H9 (cell line): Measurements from ENCODE around the gene TENM3. TPM values are rescaled to one million over a fixed set of nuclear protein-coding genes. Genes with fewer than 3 reads are reported as not detected.

Source experiments
- DNase-seq: peaks from one replicate; pipeline ENCODE4 v3.0.0-alpha.2; 2017
- H2AFZ ChIP-seq: one replicate; pipeline ENCODE4 v1.6.1; 2013; ENCODE audit warnings: mild to moderate bottlenecking, low read length, control low read depth, moderate library complexity
- H2AK5ac ChIP-seq: 2 replicates; pipeline ENCODE4 v1.6.1; 2013; ENCODE audit warnings: low read length, control low read depth, mixed read lengths; ENCODE audit not compliant: insufficient read length
- H2BK120ac ChIP-seq: one replicate; pipeline ENCODE4 v1.6.1; 2013; ENCODE audit warnings: low read depth, mild to moderate bottlenecking, low read length, control low read depth, inconsistent platforms; ENCODE audit not compliant: poor library complexity, severe bottlenecking
- H2BK12ac ChIP-seq: 2 replicates; pipeline ENCODE4 v1.6.1; 2013; ENCODE audit warnings: low read length, control low read depth, mixed read lengths, low read depth; ENCODE audit not compliant: insufficient read length
- H2BK15ac ChIP-seq: 2 replicates; pipeline ENCODE4 v1.6.1; 2013; ENCODE audit warnings: low read depth, low read length, control low read depth
- H2BK20ac ChIP-seq: one replicate; pipeline ENCODE4 v1.6.1; 2013; ENCODE audit warnings: low read depth, mild to moderate bottlenecking, low read length, control low read depth, inconsistent platforms; ENCODE audit not compliant: poor library complexity, severe bottlenecking
- H2BK5ac ChIP-seq: 2 replicates; pipeline ENCODE4 v1.6.1; 2013; ENCODE audit warnings: low read length, control low read depth, mixed read lengths; ENCODE audit not compliant: insufficient read length
- H3K14ac ChIP-seq: 2 replicates; pipeline ENCODE4 v1.6.1; 2013; ENCODE audit warnings: low read length, control low read depth; ENCODE audit not compliant: insufficient read depth
- H3K18ac ChIP-seq: 2 replicates; pipeline ENCODE4 v1.6.1; 2013; ENCODE audit warnings: low read depth, mild to moderate bottlenecking, mixed read lengths, low read length, control low read depth; ENCODE audit not compliant: insufficient read length
- H3K23ac ChIP-seq: 2 replicates; pipeline ENCODE4 v1.6.1; 2013; ENCODE audit warnings: low read length, control low read depth, mixed read lengths, low read depth; ENCODE audit not compliant: insufficient read length
- H3K23me2 ChIP-seq: 2 replicates; pipeline ENCODE4 v1.6.1; 2013; ENCODE audit warnings: low read depth, mild to moderate bottlenecking, mixed read lengths, low read length, control low read depth; ENCODE audit not compliant: insufficient read length, poor library complexity, severe bottlenecking
- H3K27ac ChIP-seq: 2 replicates; pipeline ENCODE4 v1.5.1; 2013; ENCODE audit warnings: low read length, control low read depth, mixed read lengths, low read depth; ENCODE audit not compliant: insufficient read length
- H3K27me3 ChIP-seq: 2 replicates; pipeline ENCODE4 v1.6.1; 2013; ENCODE audit warnings: low read length, control low read depth, inconsistent platforms; ENCODE audit not compliant: insufficient read depth
- H3K4ac ChIP-seq: 2 replicates; pipeline ENCODE4 v1.6.1; 2013; ENCODE audit warnings: low read depth, mild to moderate bottlenecking, control low read depth, inconsistent platforms, low read length, moderate library complexity
- H3K4me1 ChIP-seq: 2 replicates; pipeline ENCODE4 v1.6.1; 2013; ENCODE audit warnings: low read length, control low read depth, inconsistent platforms; ENCODE audit not compliant: insufficient read depth
- H3K4me2 ChIP-seq: 2 replicates; pipeline ENCODE4 v1.6.1; 2013; ENCODE audit warnings: low read length, control low read depth, mixed read lengths; ENCODE audit not compliant: insufficient read length, insufficient read depth
- H3K56ac ChIP-seq: 2 replicates; pipeline ENCODE4 v1.6.1; 2013; ENCODE audit warnings: low read depth, mild to moderate bottlenecking, mixed read lengths, low read length, control low read depth; ENCODE audit not compliant: insufficient read length
- H3K79me1 ChIP-seq: 2 replicates; pipeline ENCODE4 v1.6.1; 2013; ENCODE audit warnings: low read depth, mild to moderate bottlenecking, moderate library complexity, low read length, control low read depth, inconsistent platforms; ENCODE audit not compliant: insufficient read depth, poor library complexity, severe bottlenecking
- H3K79me2 ChIP-seq: 2 replicates; pipeline ENCODE4 v1.6.1; 2013; ENCODE audit warnings: low read length, control low read depth, inconsistent platforms; ENCODE audit not compliant: insufficient read depth
- H3K9ac ChIP-seq: 2 replicates; pipeline ENCODE4 v1.6.1; 2013; ENCODE audit warnings: low read length, control low read depth, mixed read lengths; ENCODE audit not compliant: insufficient read length; ENCODE audit errors: extremely low read depth
- H3K9me3 ChIP-seq: one replicate; pipeline ENCODE4 v1.6.1; 2013; ENCODE audit warnings: low read depth, low read length, inconsistent platforms; ENCODE audit not compliant: control insufficient read depth
- H3T11ph ChIP-seq: one replicate; pipeline ENCODE4 v1.6.1; 2013; ENCODE audit warnings: mild to moderate bottlenecking, low read length, control low read depth, inconsistent platforms
- H4K20me1 ChIP-seq: one replicate; pipeline ENCODE4 v1.6.1; 2013; ENCODE audit not compliant: control insufficient read depth, insufficient read length, insufficient read depth
- H4K5ac ChIP-seq: 2 replicates; pipeline ENCODE4 v1.6.1; 2013; ENCODE audit warnings: low read depth, mild to moderate bottlenecking, mixed read lengths, low read length, control low read depth; ENCODE audit not compliant: insufficient read length
- H4K8ac ChIP-seq: replicated peaks from 2 replicates; pipeline ENCODE4 v1.6.1; 2013; ENCODE audit warnings: low read length, control low read depth, mixed read lengths, low read depth; ENCODE audit not compliant: insufficient read length
- H4K91ac ChIP-seq: 2 replicates; pipeline ENCODE4 v1.6.1; 2013; ENCODE audit warnings: low read depth, mild to moderate bottlenecking, moderate library complexity, mixed read lengths, low read length, control low read depth; ENCODE audit not compliant: insufficient read length
- H3K27ac Mint-ChIP-seq, 3 experiments: 2 replicates in 2 of 3; 3 replicates in 1 of 3; pipeline ENCODE4 v1.8.0; 2020 to 2021; ENCODE audit warnings: mixed read lengths in 3 of 3, mild to moderate bottlenecking in 1 of 3, moderate library complexity in 1 of 3
- H3K27me3 Mint-ChIP-seq: 2 replicates; pipeline ENCODE4 v1.8.0; 2021; ENCODE audit warnings: low read depth, mild to moderate bottlenecking, moderate library complexity, mixed read lengths
- H3K36me3 Mint-ChIP-seq, 3 experiments: 2 replicates in 2 of 3; 3 replicates in 1 of 3; pipeline ENCODE4 v1.8.0; 2020 to 2021; ENCODE audit warnings: low read depth in 3 of 3, mixed read lengths in 3 of 3; ENCODE audit not compliant: insufficient read depth in 1 of 3
- H3K4me1 Mint-ChIP-seq, 2 experiments: 2 replicates each; pipeline ENCODE4 v1.8.0; 2020; ENCODE audit warnings: mixed read lengths in 2 of 2
- H3K4me3 Mint-ChIP-seq, 2 experiments: 2 replicates in 1 of 2; 3 replicates in 1 of 2; pipeline ENCODE4 v1.8.0; 2020 to 2021; ENCODE audit warnings: mild to moderate bottlenecking in 2 of 2, mixed read lengths in 2 of 2, moderate library complexity in 1 of 2
- H3K9me3 Mint-ChIP-seq, 2 experiments: 2 replicates in 1 of 2; 3 replicates in 1 of 2; pipeline ENCODE4 v1.8.0; 2020; ENCODE audit warnings: mild to moderate bottlenecking in 2 of 2, mixed read lengths in 2 of 2, moderate library complexity in 1 of 2
- CTCF ChIP-seq: fragments of 200-600 bp; sonication (generic); conservative IDR thresholded peaks from 3 replicates; pipeline ENCODE4 v1.8.0; 2021; ENCODE audit warnings: antibody characterized with exemption, mild to moderate bottlenecking
- WGBS: extraction: QIAGEN DNeasy Blood & Tissue Kit; methylation state at CpG from one replicate; pipeline ENCODE4 v1.1.7; 2013; ENCODE audit warnings: missing lambda C conversion rate, low lambda C conversion rate, mixed read lengths; ENCODE audit not compliant: insufficient read length; ENCODE audit errors: extremely low coverage; 5-methylcytosine and 5-hydroxymethylcytosine counted together
- total RNA-seq: library from RNA; stranded (reverse); gene quantifications from 2 replicates; pipeline ENCODE4 v1.2.1, GENCODE V29; 2021

TENM3 gene
- total RNA-seq, 1 experiment from 2014 or later: 49.6 TPM

- no peak for DNase-seq
- H3K9me3 Mint-ChIP-seq: peaks cover 22 to 24% of the 10 kb centered on the region in 2 experiments
- no peak overlapping the region for H2BK5ac ChIP-seq
- H2BK15ac ChIP-seq: no peak overlapping the region
- no peak overlapping the region for H2BK120ac ChIP-seq
- no peak overlapping the region for H4K5ac ChIP-seq
- no peak overlapping the region for H3K4me2 ChIP-seq
- WGBS: no CpG with 5 or more reads among the region's 1 CpG
- H3K56ac ChIP-seq: no peak overlapping the region
- no peak overlapping the region for H3K27ac ChIP-seq
- H3K27me3 Mint-ChIP-seq: peaks cover 9% of the 10 kb centered on the region
- no peaks in the 10 kb centered on the region for H3K23me2 ChIP-seq
- H3K79me2 ChIP-seq: no peaks in the 10 kb centered on the region
- no peak overlapping the region for H3K4ac ChIP-seq
- H3K9me3 ChIP-seq: peaks cover 11% of the 10 kb centered on the region
- no peaks in the 10 kb centered on the region for H4K20me1 ChIP-seq
- H3K18ac ChIP-seq: no peak overlapping the region
- no peak overlapping the region for H2AK5ac ChIP-seq
- H3K23ac ChIP-seq: no peak overlapping the region
- H3K9ac ChIP-seq: no peak overlapping the region
- TF ChIP-seq CTCF: no peak
- no peak overlapping the region for H2BK12ac ChIP-seq
- no peak overlapping the region for H4K91ac ChIP-seq
- H3K27me3 ChIP-seq: no peaks in the 10 kb centered on the region
- H2AFZ ChIP-seq: no peak overlapping the region
- no peaks in the 10 kb centered on the region; the same call in 1 of the 2 replicates for H3K4me1 ChIP-seq
- H3K14ac ChIP-seq: no peak overlapping the region
- H3K4me1 Mint-ChIP-seq: peaks cover 13 to 19% of the 10 kb centered on the region in 2 experiments
- no peak overlapping the region for H3T11ph ChIP-seq
- peak overlapping the region in 1 of 3 experiments; percentile 74; a peak in 2 of 7 replicates for H3K27ac Mint-ChIP-seq
- H3K36me3 Mint-ChIP-seq: peaks cover 28 to 47% (median 31%) of the 10 kb centered on the region in 3 experiments
- no peak overlapping the region for H4K8ac ChIP-seq
- no peak overlapping the region for H3K4me3 Mint-ChIP-seq
- H3K79me1 ChIP-seq: no peaks in the 10 kb centered on the region
- H2BK20ac ChIP-seq: no peak overlapping the region
Observed at GRCh38 chr4:182416067-182416466, 172.9 kb downstream of the TENM3 start.
